H9 (cell line): ENCODE data around the gene DENND5B. TPM values are rescaled to one million over a fixed set of nuclear protein-coding genes. Genes with fewer than 3 reads are reported as not detected.

Experiments
- DNase-seq: peaks from one replicate; pipeline ENCODE4 v3.0.0-alpha.2; 2017
- H2AFZ ChIP-seq: one replicate; pipeline ENCODE4 v1.6.1; 2013; ENCODE audit warnings: mild to moderate bottlenecking, low read length, control low read depth, moderate library complexity
- H2AK5ac ChIP-seq: 2 replicates; pipeline ENCODE4 v1.6.1; 2013; ENCODE audit warnings: low read length, control low read depth, mixed read lengths; ENCODE audit not compliant: insufficient read length
- H2BK120ac ChIP-seq: one replicate; pipeline ENCODE4 v1.6.1; 2013; ENCODE audit warnings: low read depth, mild to moderate bottlenecking, low read length, control low read depth, inconsistent platforms; ENCODE audit not compliant: poor library complexity, severe bottlenecking
- H2BK12ac ChIP-seq: 2 replicates; pipeline ENCODE4 v1.6.1; 2013; ENCODE audit warnings: low read length, control low read depth, mixed read lengths, low read depth; ENCODE audit not compliant: insufficient read length
- H2BK15ac ChIP-seq: 2 replicates; pipeline ENCODE4 v1.6.1; 2013; ENCODE audit warnings: low read depth, low read length, control low read depth
- H2BK20ac ChIP-seq: one replicate; pipeline ENCODE4 v1.6.1; 2013; ENCODE audit warnings: low read depth, mild to moderate bottlenecking, low read length, control low read depth, inconsistent platforms; ENCODE audit not compliant: poor library complexity, severe bottlenecking
- H2BK5ac ChIP-seq: 2 replicates; pipeline ENCODE4 v1.6.1; 2013; ENCODE audit warnings: low read length, control low read depth, mixed read lengths; ENCODE audit not compliant: insufficient read length
- H3K14ac ChIP-seq: 2 replicates; pipeline ENCODE4 v1.6.1; 2013; ENCODE audit warnings: low read length, control low read depth; ENCODE audit not compliant: insufficient read depth
- H3K18ac ChIP-seq: 2 replicates; pipeline ENCODE4 v1.6.1; 2013; ENCODE audit warnings: low read depth, mild to moderate bottlenecking, mixed read lengths, low read length, control low read depth; ENCODE audit not compliant: insufficient read length
- H3K23ac ChIP-seq: 2 replicates; pipeline ENCODE4 v1.6.1; 2013; ENCODE audit warnings: low read length, control low read depth, mixed read lengths, low read depth; ENCODE audit not compliant: insufficient read length
- H3K23me2 ChIP-seq: 2 replicates; pipeline ENCODE4 v1.6.1; 2013; ENCODE audit warnings: low read depth, mild to moderate bottlenecking, mixed read lengths, low read length, control low read depth; ENCODE audit not compliant: insufficient read length, poor library complexity, severe bottlenecking
- H3K27ac ChIP-seq: 2 replicates; pipeline ENCODE4 v1.5.1; 2013; ENCODE audit warnings: low read length, control low read depth, mixed read lengths, low read depth; ENCODE audit not compliant: insufficient read length
- H3K27me3 ChIP-seq: 2 replicates; pipeline ENCODE4 v1.6.1; 2013; ENCODE audit warnings: low read length, control low read depth, inconsistent platforms; ENCODE audit not compliant: insufficient read depth
- H3K4ac ChIP-seq: 2 replicates; pipeline ENCODE4 v1.6.1; 2013; ENCODE audit warnings: low read depth, mild to moderate bottlenecking, control low read depth, inconsistent platforms, low read length, moderate library complexity
- H3K4me1 ChIP-seq: 2 replicates; pipeline ENCODE4 v1.6.1; 2013; ENCODE audit warnings: low read length, control low read depth, inconsistent platforms; ENCODE audit not compliant: insufficient read depth
- H3K4me2 ChIP-seq: 2 replicates; pipeline ENCODE4 v1.6.1; 2013; ENCODE audit warnings: low read length, control low read depth, mixed read lengths; ENCODE audit not compliant: insufficient read length, insufficient read depth
- H3K56ac ChIP-seq: 2 replicates; pipeline ENCODE4 v1.6.1; 2013; ENCODE audit warnings: low read depth, mild to moderate bottlenecking, mixed read lengths, low read length, control low read depth; ENCODE audit not compliant: insufficient read length
- H3K79me1 ChIP-seq: 2 replicates; pipeline ENCODE4 v1.6.1; 2013; ENCODE audit warnings: low read depth, mild to moderate bottlenecking, moderate library complexity, low read length, control low read depth, inconsistent platforms; ENCODE audit not compliant: insufficient read depth, poor library complexity, severe bottlenecking
- H3K79me2 ChIP-seq: 2 replicates; pipeline ENCODE4 v1.6.1; 2013; ENCODE audit warnings: low read length, control low read depth, inconsistent platforms; ENCODE audit not compliant: insufficient read depth
- H3K9ac ChIP-seq: 2 replicates; pipeline ENCODE4 v1.6.1; 2013; ENCODE audit warnings: low read length, control low read depth, mixed read lengths; ENCODE audit not compliant: insufficient read length; ENCODE audit errors: extremely low read depth
- H3K9me3 ChIP-seq: one replicate; pipeline ENCODE4 v1.6.1; 2013; ENCODE audit warnings: low read depth, low read length, inconsistent platforms; ENCODE audit not compliant: control insufficient read depth
- H3T11ph ChIP-seq: one replicate; pipeline ENCODE4 v1.6.1; 2013; ENCODE audit warnings: mild to moderate bottlenecking, low read length, control low read depth, inconsistent platforms
- H4K20me1 ChIP-seq: one replicate; pipeline ENCODE4 v1.6.1; 2013; ENCODE audit not compliant: control insufficient read depth, insufficient read length, insufficient read depth
- H4K5ac ChIP-seq: 2 replicates; pipeline ENCODE4 v1.6.1; 2013; ENCODE audit warnings: low read depth, mild to moderate bottlenecking, mixed read lengths, low read length, control low read depth; ENCODE audit not compliant: insufficient read length
- H4K8ac ChIP-seq: replicated peaks from 2 replicates; pipeline ENCODE4 v1.6.1; 2013; ENCODE audit warnings: low read length, control low read depth, mixed read lengths, low read depth; ENCODE audit not compliant: insufficient read length
- H4K91ac ChIP-seq: 2 replicates; pipeline ENCODE4 v1.6.1; 2013; ENCODE audit warnings: low read depth, mild to moderate bottlenecking, moderate library complexity, mixed read lengths, low read length, control low read depth; ENCODE audit not compliant: insufficient read length
- H3K27ac Mint-ChIP-seq, 3 experiments: 2 replicates in 2 of 3; 3 replicates in 1 of 3; pipeline ENCODE4 v1.8.0; 2020 to 2021; ENCODE audit warnings: mixed read lengths in 3 of 3, mild to moderate bottlenecking in 1 of 3, moderate library complexity in 1 of 3
- H3K27me3 Mint-ChIP-seq: 2 replicates; pipeline ENCODE4 v1.8.0; 2021; ENCODE audit warnings: low read depth, mild to moderate bottlenecking, moderate library complexity, mixed read lengths
- H3K36me3 Mint-ChIP-seq, 3 experiments: 2 replicates in 2 of 3; 3 replicates in 1 of 3; pipeline ENCODE4 v1.8.0; 2020 to 2021; ENCODE audit warnings: low read depth in 3 of 3, mixed read lengths in 3 of 3; ENCODE audit not compliant: insufficient read depth in 1 of 3
- H3K4me1 Mint-ChIP-seq, 2 experiments: 2 replicates each; pipeline ENCODE4 v1.8.0; 2020; ENCODE audit warnings: mixed read lengths in 2 of 2
- H3K4me3 Mint-ChIP-seq, 2 experiments: 2 replicates in 1 of 2; 3 replicates in 1 of 2; pipeline ENCODE4 v1.8.0; 2020 to 2021; ENCODE audit warnings: mild to moderate bottlenecking in 2 of 2, mixed read lengths in 2 of 2, moderate library complexity in 1 of 2
- H3K9me3 Mint-ChIP-seq, 2 experiments: 2 replicates in 1 of 2; 3 replicates in 1 of 2; pipeline ENCODE4 v1.8.0; 2020; ENCODE audit warnings: mild to moderate bottlenecking in 2 of 2, mixed read lengths in 2 of 2, moderate library complexity in 1 of 2
- WGBS: extraction: QIAGEN DNeasy Blood & Tissue Kit; methylation state at CpG from one replicate; pipeline ENCODE4 v1.1.7; 2013; ENCODE audit warnings: missing lambda C conversion rate, low lambda C conversion rate, mixed read lengths; ENCODE audit not compliant: insufficient read length; ENCODE audit errors: extremely low coverage; 5-methylcytosine and 5-hydroxymethylcytosine counted together
- total RNA-seq: library from RNA; stranded (reverse); gene quantifications from 2 replicates; pipeline ENCODE4 v1.2.1, GENCODE V29; 2021
- TF ChIP-seq, protein P1 (sequence below): fragments of 200-600 bp; sonication (generic); conservative IDR thresholded peaks from 3 replicates; pipeline ENCODE4 v1.8.0; 2021; ENCODE audit warnings: antibody characterized with exemption, mild to moderate bottlenecking

DENND5B gene
- total RNA-seq, 1 experiment from 2014 or later: 13.4 TPM

GRCh38 chr12:31568498-31568897 is 22.4 kb downstream of the DENND5B start:
- H3K9me3 Mint-ChIP-seq: no peaks in the 10 kb centered on the region

More at GRCh38 chr12:31568498-31568897, 22.4 kb downstream of the DENND5B start:
- Histone ChIP-seq H3T11ph (no peak overlapping the region), H4K5ac (no peak overlapping the region), H4K8ac (no peak overlapping the region), H3K4me2 (no peak overlapping the region), H2BK20ac (no peak overlapping the region), H4K20me1 (no peaks in the 10 kb centered on the region), H3K9me3 (no peaks in the 10 kb centered on the region), H3K23me2 (no peaks in the 10 kb centered on the region), H2BK15ac (no peak overlapping the region), H3K18ac (no peak overlapping the region), H3K79me1 (peaks cover 6% of the 10 kb centered on the region), H3K4me1 (no peaks in the 10 kb centered on the region), H3K27ac (no peak overlapping the region), H2BK12ac (no peak overlapping the region), H3K23ac (no peak overlapping the region), H3K79me2 (no peaks in the 10 kb centered on the region), H3K14ac (no peak overlapping the region; the same call in 1 of the 2 replicates), H3K4ac (no peak overlapping the region), H4K91ac (no peak overlapping the region), H2BK120ac (no peak overlapping the region), H3K56ac (no peak overlapping the region), H2BK5ac (no peak overlapping the region), H2AFZ (no peak overlapping the region), H2AK5ac (no peak overlapping the region), H3K27me3 (no peaks in the 10 kb centered on the region), H3K9ac (no peak overlapping the region)
- no peaks in the 10 kb centered on the region; a peak in 1 of 7 replicates for H3K36me3 Mint-ChIP-seq
- no peak for DNase-seq
- peaks cover 27% of the 10 kb centered on the region in 2 experiments for H3K4me1 Mint-ChIP-seq
- peak overlapping the region in 1 of 3 experiments; percentile 34; a peak in 2 of 7 replicates for H3K27ac Mint-ChIP-seq
- TF ChIP-seq, protein P1, sequence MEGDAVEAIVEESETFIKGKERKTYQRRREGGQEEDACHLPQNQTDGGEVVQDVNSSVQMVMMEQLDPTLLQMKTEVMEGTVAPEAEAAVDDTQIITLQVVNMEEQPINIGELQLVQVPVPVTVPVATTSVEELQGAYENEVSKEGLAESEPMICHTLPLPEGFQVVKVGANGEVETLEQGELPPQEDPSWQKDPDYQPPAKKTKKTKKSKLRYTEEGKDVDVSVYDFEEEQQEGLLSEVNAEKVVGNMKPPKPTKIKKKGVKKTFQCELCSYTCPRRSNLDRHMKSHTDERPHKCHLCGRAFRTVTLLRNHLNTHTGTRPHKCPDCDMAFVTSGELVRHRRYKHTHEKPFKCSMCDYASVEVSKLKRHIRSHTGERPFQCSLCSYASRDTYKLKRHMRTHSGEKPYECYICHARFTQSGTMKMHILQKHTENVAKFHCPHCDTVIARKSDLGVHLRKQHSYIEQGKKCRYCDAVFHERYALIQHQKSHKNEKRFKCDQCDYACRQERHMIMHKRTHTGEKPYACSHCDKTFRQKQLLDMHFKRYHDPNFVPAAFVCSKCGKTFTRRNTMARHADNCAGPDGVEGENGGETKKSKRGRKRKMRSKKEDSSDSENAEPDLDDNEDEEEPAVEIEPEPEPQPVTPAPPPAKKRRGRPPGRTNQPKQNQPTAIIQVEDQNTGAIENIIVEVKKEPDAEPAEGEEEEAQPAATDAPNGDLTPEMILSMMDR: no peak
- WGBS: no CpG with 5 or more reads among the region's 3 CpGs
- no peak overlapping the region for H3K4me3 Mint-ChIP-seq
- H3K27me3 Mint-ChIP-seq: no peaks in the 10 kb centered on the region
